A549 (cell line): Measurements from ENCODE around the gene TUB.

Source experiments
- SMC3 ChIP-seq: fragments of >200 bp; sonication (Bioruptor Twin); formaldehyde crosslinking; IDR thresholded peaks from 3 replicates; pipeline ENCODE4 v1.6.1; 2018; ENCODE audit warnings: inconsistent platforms
- TF ChIP-seq, protein P1 (sequence below): fragments of >200 bp; sonication (Bioruptor Twin); formaldehyde crosslinking; IDR thresholded peaks from 3 replicates; pipeline ENCODE4 v1.5.1; 2016

- TF ChIP-seq SMC3, result no peak
- TF ChIP-seq, protein P1, sequence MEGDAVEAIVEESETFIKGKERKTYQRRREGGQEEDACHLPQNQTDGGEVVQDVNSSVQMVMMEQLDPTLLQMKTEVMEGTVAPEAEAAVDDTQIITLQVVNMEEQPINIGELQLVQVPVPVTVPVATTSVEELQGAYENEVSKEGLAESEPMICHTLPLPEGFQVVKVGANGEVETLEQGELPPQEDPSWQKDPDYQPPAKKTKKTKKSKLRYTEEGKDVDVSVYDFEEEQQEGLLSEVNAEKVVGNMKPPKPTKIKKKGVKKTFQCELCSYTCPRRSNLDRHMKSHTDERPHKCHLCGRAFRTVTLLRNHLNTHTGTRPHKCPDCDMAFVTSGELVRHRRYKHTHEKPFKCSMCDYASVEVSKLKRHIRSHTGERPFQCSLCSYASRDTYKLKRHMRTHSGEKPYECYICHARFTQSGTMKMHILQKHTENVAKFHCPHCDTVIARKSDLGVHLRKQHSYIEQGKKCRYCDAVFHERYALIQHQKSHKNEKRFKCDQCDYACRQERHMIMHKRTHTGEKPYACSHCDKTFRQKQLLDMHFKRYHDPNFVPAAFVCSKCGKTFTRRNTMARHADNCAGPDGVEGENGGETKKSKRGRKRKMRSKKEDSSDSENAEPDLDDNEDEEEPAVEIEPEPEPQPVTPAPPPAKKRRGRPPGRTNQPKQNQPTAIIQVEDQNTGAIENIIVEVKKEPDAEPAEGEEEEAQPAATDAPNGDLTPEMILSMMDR, result no peak
Observed at GRCh38 chr11:8086001-8086479, 5.0 kb downstream of the TUB start.
